GM21515 (cell line): ENCODE measurements around the gene NSMF.
"Not testable (repeated sequence)": the region's sequence is repeated elsewhere in the genome, so short reads cannot be mapped to it uniquely, and the experiment has no call there.

Source experiments
- ATAC-seq: cut with Tn5 transposase; IDR thresholded peaks from one replicate; pipeline ENCODE4 v1.9.1; 2021; ENCODE audit not compliant: unreplicated experiment

Gene NSMF

GRCh38 chr9:137416563-137417151 lies 42.5 kb downstream of the NSMF start:
- ATAC-seq, result no peak

- no peak for ATAC-seq
These were observed 43.0 kb downstream of the NSMF start for GRCh38 chr9:137416006-137416562.

- ATAC-seq, result no peak
These were observed 43.7 kb downstream of the NSMF start for GRCh38 chr9:137415451-137415850.

- ATAC-seq, result no peak
These were observed 46.7 kb downstream of the NSMF start for GRCh38 chr9:137412431-137412830.

- peak; percentile 36 for ATAC-seq
These were observed 47.3 kb downstream of the NSMF start for GRCh38 chr9:137411645-137412380.

- no peak for ATAC-seq
These were observed 47.9 kb downstream of the NSMF start for GRCh38 chr9:137411260-137411644.

GRCh38 chr9:137410891-137411249 lies 48.3 kb downstream of the NSMF start:
- no peak for ATAC-seq

- ATAC-seq, result not testable (repeated sequence)
These were observed 48.8 kb downstream of the NSMF start for GRCh38 chr9:137410236-137410890.

- no peak for ATAC-seq
These were observed 49.6 kb downstream of the NSMF start for GRCh38 chr9:137409515-137409914.

- no peak for ATAC-seq
These were observed 50.3 kb downstream of the NSMF start for GRCh38 chr9:137408651-137409405.

GRCh38 chr9:137407590-137408300 lies 51.4 kb downstream of the NSMF start:
- ATAC-seq, result no peak

GRCh38 chr9:137406876-137407589 lies 52.1 kb downstream of the NSMF start:
- ATAC-seq, result no peak

- ATAC-seq, result no peak
These were observed 52.9 kb downstream of the NSMF start for GRCh38 chr9:137406085-137406760.

GRCh38 chr9:137405677-137406081 lies 53.5 kb downstream of the NSMF start:
- no peak for ATAC-seq

GRCh38 chr9:137404961-137405567 lies 54.1 kb downstream of the NSMF start:
- no peak for ATAC-seq

- no peak for ATAC-seq
These were observed 55.9 kb downstream of the NSMF start for GRCh38 chr9:137403269-137403668.

GRCh38 chr9:137402746-137403145 lies 56.4 kb downstream of the NSMF start:
- ATAC-seq, result no peak

GRCh38 chr9:137398561-137399468 lies 60.3 kb downstream of the NSMF start:
- no peak for ATAC-seq
